ENCODE measurements around the gene HMGCR.
"Not testable (repeated sequence)": the region's sequence is repeated elsewhere in the genome, so short reads cannot be mapped to it uniquely, and the experiment has no call there.

DNA sequence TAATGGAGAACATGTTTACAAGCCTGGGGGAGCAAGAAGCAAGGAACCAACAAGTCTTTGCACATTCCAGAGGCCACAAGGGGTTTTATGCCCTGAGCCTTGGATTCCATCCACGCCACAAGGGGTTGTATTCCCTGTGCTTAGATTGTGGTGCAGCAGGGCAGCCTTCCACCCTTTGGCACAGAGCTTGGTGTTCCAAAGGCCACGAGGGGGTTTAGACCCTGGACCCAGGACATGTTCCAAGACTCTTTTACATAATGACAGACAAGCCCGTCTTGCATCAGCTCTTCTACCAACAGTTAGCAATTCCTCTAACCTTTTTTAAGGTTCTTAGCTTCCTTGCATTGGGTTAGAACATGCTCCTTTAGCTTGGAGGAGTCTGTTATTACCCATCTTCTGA, 45.2 kb upstream of the HMGCR start:
- TF ChIP-seq, protein P1, sequence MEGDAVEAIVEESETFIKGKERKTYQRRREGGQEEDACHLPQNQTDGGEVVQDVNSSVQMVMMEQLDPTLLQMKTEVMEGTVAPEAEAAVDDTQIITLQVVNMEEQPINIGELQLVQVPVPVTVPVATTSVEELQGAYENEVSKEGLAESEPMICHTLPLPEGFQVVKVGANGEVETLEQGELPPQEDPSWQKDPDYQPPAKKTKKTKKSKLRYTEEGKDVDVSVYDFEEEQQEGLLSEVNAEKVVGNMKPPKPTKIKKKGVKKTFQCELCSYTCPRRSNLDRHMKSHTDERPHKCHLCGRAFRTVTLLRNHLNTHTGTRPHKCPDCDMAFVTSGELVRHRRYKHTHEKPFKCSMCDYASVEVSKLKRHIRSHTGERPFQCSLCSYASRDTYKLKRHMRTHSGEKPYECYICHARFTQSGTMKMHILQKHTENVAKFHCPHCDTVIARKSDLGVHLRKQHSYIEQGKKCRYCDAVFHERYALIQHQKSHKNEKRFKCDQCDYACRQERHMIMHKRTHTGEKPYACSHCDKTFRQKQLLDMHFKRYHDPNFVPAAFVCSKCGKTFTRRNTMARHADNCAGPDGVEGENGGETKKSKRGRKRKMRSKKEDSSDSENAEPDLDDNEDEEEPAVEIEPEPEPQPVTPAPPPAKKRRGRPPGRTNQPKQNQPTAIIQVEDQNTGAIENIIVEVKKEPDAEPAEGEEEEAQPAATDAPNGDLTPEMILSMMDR (conservative IDR thresholded peaks at IDR 0.05; ENCODE audit: low read length) = not testable (repeated sequence)
- not testable (repeated sequence) for TF ChIP-seq EZH2phosphoT487 (IDR thresholded peaks at IDR 0.05; ENCODE audit: borderline replicate concordance)

Measured in Loucy (cell line).